Measurements from ENCODE around the gene GNRHR.

- no peak for TF ChIP-seq YY1 (IDR thresholded peaks at IDR 0.05; ENCODE audit: insufficient read depth, insufficient read length)
- no peak for TF ChIP-seq ZNF274 (IDR thresholded peaks at IDR 0.05; ENCODE audit: low read depth, low read length)
- no peak for TF ChIP-seq SUZ12 (IDR thresholded peaks at IDR 0.05; ENCODE audit: extremely low read depth, insufficient read depth, insufficient read length)
These were observed 52.0 kb downstream of the GNRHR start for GRCh38 chr4:67702166-67702565.
